ENCODE results near the gene PIP5KL1. TPM values are rescaled to one million over a fixed set of nuclear protein-coding genes. Genes with fewer than 3 reads are reported as not detected.

PIP5KL1 gene
- total and polyA plus RNA-seq, 2 donors (not counting 3 experiments of a cell fraction or from before 2014, with no cell fraction given): 1.5 to 2.9 TPM

GRCh38 chr9:127928676-127929624 lies 1.6 kb downstream of the PIP5KL1 start:
- TF ChIP-seq POLR2A (IDR thresholded peaks at IDR 0.05; ENCODE audit: low read depth, low read length) (no peak), MAX (IDR thresholded peaks at IDR 0.05; ENCODE audit: insufficient read depth, insufficient read length) (no peak), GATA2 (IDR thresholded peaks at IDR 0.05; ENCODE audit: insufficient read depth, insufficient read length, low read depth, low read length) (no peak), FOS (IDR thresholded peaks at IDR 0.05; ENCODE audit: borderline replicate concordance, insufficient read depth, low read length) (no peak), MYC (IDR thresholded peaks at IDR 0.05; ENCODE audit: low read depth, low read length) (no peak), JUN (IDR thresholded peaks at IDR 0.05; ENCODE audit: borderline replicate concordance, insufficient read depth, insufficient read length, low read depth) (no peak), EZH2 (IDR thresholded peaks at IDR 0.05; ENCODE audit: borderline replicate concordance, low read depth, low read length, severe bottlenecking) (no peak), CTCF (IDR thresholded peaks at IDR 0.05; ENCODE audit: extremely low read depth in 1 of 2, insufficient read depth in 1 of 2, low read depth in 1 of 2, low read length in 2 of 2) (no peak), POLR2AphosphoS5 (IDR thresholded peaks at IDR 0.05; ENCODE audit: insufficient read depth, low read depth, low read length) (no peak)
- BruUV-seq (replicated peaks): no TSS peak
- intact Hi-C loops (cut with micrococcal nuclease) (no loop called here), dilution Hi-C loops (cut with MboI; ENCODE audit: extremely low pct_ligation_motif_present, low sequenced_read_pairs) (no loop called here)
- Histone ChIP-seq H3K27ac (ENCODE audit: insufficient read depth, low read depth, low read length) (no peak overlapping the region), H3K27me3 (ENCODE audit: control insufficient read depth in 2 of 2, insufficient read depth in 2 of 2, low read length in 2 of 2) (peaks cover 3 to 6% of the 10 kb centered on the region in 2 experiments), H3K36me3 (ENCODE audit: control insufficient read depth in 2 of 2, extremely low read depth in 1 of 2, insufficient read depth in 2 of 2, low read length in 2 of 2) (no peaks in the 10 kb centered on the region), H3K9me3 (replicated peaks; ENCODE audit: control insufficient read depth, insufficient read depth, low read length) (no peaks in the 10 kb centered on the region), H3K9ac (replicated peaks; ENCODE audit: extremely low read depth, insufficient read depth, low read length) (no peak overlapping the region), H3K4me2 (ENCODE audit: insufficient read depth, low read length) (no peak overlapping the region), H3K4me1 (ENCODE audit: control insufficient read depth, extremely low read depth, insufficient read depth, low read length) (peaks cover 17% of the 10 kb centered on the region), H4K20me1 (replicated peaks; ENCODE audit: control insufficient read depth, extremely low read depth, insufficient read depth, low read length) (no peaks in the 10 kb centered on the region), H2AFZ (ENCODE audit: low read depth, low read length) (no peak overlapping the region), H3K79me2 (ENCODE audit: control insufficient read depth, insufficient read depth, low read length) (no peaks in the 10 kb centered on the region), H3K9me1 (replicated peaks; ENCODE audit: control insufficient read depth, extremely low read depth, insufficient read depth, low read length) (no peaks in the 10 kb centered on the region), H3K4me3 (replicated peaks in 1 of 3; ENCODE audit: insufficient read depth in 1 of 3, low read depth in 1 of 3, low read length in 3 of 3) (no peak overlapping the region)
- ChIA-PET POLR2A (no interaction called here), CTCF (interaction anchor here (1.2 to 2.4 kb wide), 3 partner anchors 10 to 106 kb away, joined by 3 to 9 read pairs (median 5); no protein-coding TSS in a partner anchor)
- FAIRE-seq: no peak
- no peak for DNase-seq (ENCODE audit: low read depth, low spot score)

All from endothelial cell of umbilical vein (primary cell).